ENCODE measurements around the gene SLC7A14.

The SLC7A14 gene

DNA sequence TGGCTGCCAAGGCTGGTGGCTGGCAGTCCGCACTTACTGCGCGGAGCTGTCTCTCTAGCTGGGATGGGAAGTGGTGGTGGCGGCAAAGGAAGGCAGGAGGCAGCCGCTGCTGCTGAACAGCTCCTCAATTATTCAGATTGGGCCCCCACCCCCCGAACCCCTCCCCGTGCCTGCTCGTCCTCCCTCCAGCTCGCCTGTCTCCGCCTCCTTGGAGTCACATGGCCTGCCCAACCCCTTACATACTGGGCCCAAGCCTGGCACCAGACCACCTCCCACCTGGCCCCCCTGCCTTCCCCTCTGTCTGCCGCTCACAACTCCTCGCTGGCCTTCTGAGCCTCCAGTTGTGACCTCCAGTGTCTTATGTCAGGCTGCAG, at the start of gene SLC7A14:
Gene SLC7A14, minus strand, starts transcription at position 139 of the 374 bp plus-strand sequence. CDS start 59,139 bp downstream, outside the sequence.
- Histone ChIP-seq H2AFZ (ENCODE audit: low read depth, low read length) (no peak within 1 kb of the TSS), H3K9ac (ENCODE audit: low read length) (no peak within 1 kb of the TSS), H4K20me1 (ENCODE audit: insufficient read depth, low read length) (no peaks in the 10 kb centered on the region)

DNA sequence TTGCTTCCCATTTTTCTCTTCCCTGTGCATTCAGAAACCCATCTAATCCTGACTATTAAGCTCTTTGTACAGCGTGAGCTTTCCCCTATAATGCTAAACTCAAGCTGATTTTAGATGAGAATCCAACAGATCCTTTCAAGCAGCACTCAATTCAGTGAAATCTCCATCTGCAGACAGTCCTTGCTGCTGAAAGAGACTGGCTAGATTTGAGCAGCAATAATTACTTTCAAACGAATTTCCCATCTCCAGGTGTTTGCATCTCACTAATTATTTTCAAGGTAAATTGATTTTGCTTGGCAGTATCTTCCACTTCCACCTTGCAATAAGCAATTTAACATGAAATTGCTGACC, 49.5 kb upstream of the SLC7A14 start:
- peaks cover 88% of the 10 kb centered on the region for H3K27me3 ChIP-seq (ENCODE audit: low read depth, low read length)
- H3K79me2 ChIP-seq (ENCODE audit: low read length) = no peaks in the 10 kb centered on the region
- H3K9me3 ChIP-seq (ENCODE audit: insufficient read depth, low read length) = no peaks in the 10 kb centered on the region
- H2AFZ ChIP-seq (ENCODE audit: low read depth, low read length) = no peak overlapping the region
- no peak overlapping the region for H3K27ac ChIP-seq (ENCODE audit: low read length)
- H3K9ac ChIP-seq (ENCODE audit: low read length) = no peak overlapping the region
- no peak for TF ChIP-seq EZH2phosphoT487 (IDR thresholded peaks at IDR 0.05; ENCODE audit: low read depth)
- TF ChIP-seq, protein P1, sequence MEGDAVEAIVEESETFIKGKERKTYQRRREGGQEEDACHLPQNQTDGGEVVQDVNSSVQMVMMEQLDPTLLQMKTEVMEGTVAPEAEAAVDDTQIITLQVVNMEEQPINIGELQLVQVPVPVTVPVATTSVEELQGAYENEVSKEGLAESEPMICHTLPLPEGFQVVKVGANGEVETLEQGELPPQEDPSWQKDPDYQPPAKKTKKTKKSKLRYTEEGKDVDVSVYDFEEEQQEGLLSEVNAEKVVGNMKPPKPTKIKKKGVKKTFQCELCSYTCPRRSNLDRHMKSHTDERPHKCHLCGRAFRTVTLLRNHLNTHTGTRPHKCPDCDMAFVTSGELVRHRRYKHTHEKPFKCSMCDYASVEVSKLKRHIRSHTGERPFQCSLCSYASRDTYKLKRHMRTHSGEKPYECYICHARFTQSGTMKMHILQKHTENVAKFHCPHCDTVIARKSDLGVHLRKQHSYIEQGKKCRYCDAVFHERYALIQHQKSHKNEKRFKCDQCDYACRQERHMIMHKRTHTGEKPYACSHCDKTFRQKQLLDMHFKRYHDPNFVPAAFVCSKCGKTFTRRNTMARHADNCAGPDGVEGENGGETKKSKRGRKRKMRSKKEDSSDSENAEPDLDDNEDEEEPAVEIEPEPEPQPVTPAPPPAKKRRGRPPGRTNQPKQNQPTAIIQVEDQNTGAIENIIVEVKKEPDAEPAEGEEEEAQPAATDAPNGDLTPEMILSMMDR (IDR thresholded peaks at IDR 0.05; ENCODE audit: low read depth, low read length) = no peak
- H3K4me1 ChIP-seq (ENCODE audit: low read length) = peaks cover 35% of the 10 kb centered on the region
- peaks cover 81% of the 10 kb centered on the region for H4K20me1 ChIP-seq (ENCODE audit: insufficient read depth, low read length)
- peak overlapping the region; percentile 40; the same call in 1 of the 2 replicates for H3K4me2 ChIP-seq (ENCODE audit: low read length)
- H3K36me3 ChIP-seq (replicated peaks; ENCODE audit: low read depth, low read length) = no peaks in the 10 kb centered on the region
- no peak overlapping the region for H3K4me3 ChIP-seq (ENCODE audit: low read length)

More for the DNA sequence above, at the start of gene SLC7A14:
- Histone ChIP-seq H3K4me3 (ENCODE audit: low read length) (no peak within 1 kb of the TSS), H3K27ac (ENCODE audit: low read length) (no peak within 1 kb of the TSS), H3K9me3 (ENCODE audit: insufficient read depth, low read length) (no peaks in the 10 kb centered on the region), H3K27me3 (ENCODE audit: low read depth, low read length) (peaks cover 75% of the 10 kb centered on the region), H3K36me3 (replicated peaks; ENCODE audit: low read depth, low read length) (no peaks in the 10 kb centered on the region), H3K4me2 (ENCODE audit: low read length) (no peak within 1 kb of the TSS), H3K4me1 (ENCODE audit: low read length) (no peaks in the 10 kb centered on the region), H3K79me2 (ENCODE audit: low read length) (no peaks in the 10 kb centered on the region)
- TF ChIP-seq EZH2phosphoT487 (IDR thresholded peaks at IDR 0.05; ENCODE audit: low read depth) = no peak
- TF ChIP-seq, protein P1 (IDR thresholded peaks at IDR 0.05; ENCODE audit: low read depth, low read length) = no peak

DNA sequence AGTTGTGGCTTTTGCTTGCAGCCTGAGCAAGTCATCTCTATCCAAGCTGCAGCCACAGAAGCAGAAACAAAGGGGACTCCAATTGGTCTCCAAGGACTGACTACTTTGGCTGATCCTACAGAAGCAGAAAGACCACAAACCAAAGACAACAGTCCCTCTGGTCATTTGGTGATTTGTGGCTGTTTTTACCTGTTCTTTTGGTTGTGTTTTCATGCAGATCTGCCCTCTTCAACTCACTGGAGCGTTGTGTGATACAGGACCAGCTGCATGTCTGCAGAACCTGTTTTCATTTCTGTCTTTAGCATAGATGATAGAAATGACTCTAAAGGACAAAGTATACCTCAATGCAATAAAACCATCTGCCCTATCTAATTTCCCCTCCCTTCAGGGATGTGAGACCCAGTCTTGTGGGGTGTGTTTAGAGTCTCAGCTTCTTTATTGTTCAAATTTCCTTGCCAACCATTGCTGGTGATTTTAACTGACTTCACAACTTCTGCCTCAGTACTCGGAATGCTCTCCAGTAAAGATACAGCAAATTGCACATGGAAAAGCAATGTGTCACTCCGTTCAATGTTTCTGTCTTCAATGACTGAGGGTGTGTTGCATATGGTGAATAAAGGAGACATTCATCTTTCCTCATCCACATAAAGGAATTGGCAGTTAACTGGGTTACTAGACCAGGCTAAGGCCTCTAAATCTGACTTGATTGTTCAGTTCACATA, 48.9 kb upstream of the SLC7A14 start:
- TF ChIP-seq EZH2phosphoT487 (IDR thresholded peaks at IDR 0.05; ENCODE audit: low read depth) = peak; percentile 87; the same call in 1 of the 2 replicates
- TF ChIP-seq, protein P1 (IDR thresholded peaks at IDR 0.05; ENCODE audit: low read depth, low read length) = no peak
- peaks cover 81% of the 10 kb centered on the region for H4K20me1 ChIP-seq (ENCODE audit: insufficient read depth, low read length)

GRCh38 chr3:170633573-170633972, 47.7 kb upstream of the SLC7A14 start:
- no peak overlapping the region for H3K4me3 ChIP-seq (ENCODE audit: low read length)
- TF ChIP-seq EZH2phosphoT487 (IDR thresholded peaks at IDR 0.05; ENCODE audit: low read depth) = no peak
- TF ChIP-seq, protein P1 (IDR thresholded peaks at IDR 0.05; ENCODE audit: low read depth, low read length) = no peak
- H3K9ac ChIP-seq (ENCODE audit: low read length) = no peak overlapping the region
- H3K9me3 ChIP-seq (ENCODE audit: insufficient read depth, low read length) = no peaks in the 10 kb centered on the region
- H4K20me1 ChIP-seq (ENCODE audit: insufficient read depth, low read length) = peaks cover 84% of the 10 kb centered on the region
- peaks cover 88% of the 10 kb centered on the region for H3K27me3 ChIP-seq (ENCODE audit: low read depth, low read length)
- H3K27ac ChIP-seq (ENCODE audit: low read length) = no peak overlapping the region
- H2AFZ ChIP-seq (ENCODE audit: low read depth, low read length) = no peak overlapping the region
- H3K4me1 ChIP-seq (ENCODE audit: low read length) = peaks cover 35% of the 10 kb centered on the region
- H3K4me2 ChIP-seq (ENCODE audit: low read length) = peak overlapping the region; percentile 20; the same call in 1 of the 2 replicates
- H3K79me2 ChIP-seq (ENCODE audit: low read length) = no peaks in the 10 kb centered on the region
- H3K36me3 ChIP-seq (replicated peaks; ENCODE audit: low read depth, low read length) = no peaks in the 10 kb centered on the region

More for the DNA sequence above, 48.9 kb upstream of the SLC7A14 start:
- peak overlapping the region; percentile 40 for H3K4me2 ChIP-seq (ENCODE audit: low read length)
- H3K9ac ChIP-seq (ENCODE audit: low read length) = no peak overlapping the region
- H3K36me3 ChIP-seq (replicated peaks; ENCODE audit: low read depth, low read length) = no peaks in the 10 kb centered on the region
- peaks cover 88% of the 10 kb centered on the region for H3K27me3 ChIP-seq (ENCODE audit: low read depth, low read length)
- H3K4me1 ChIP-seq (ENCODE audit: low read length) = peaks cover 35% of the 10 kb centered on the region
- no peak overlapping the region for H2AFZ ChIP-seq (ENCODE audit: low read depth, low read length)
- H3K9me3 ChIP-seq (ENCODE audit: insufficient read depth, low read length) = no peaks in the 10 kb centered on the region
- H3K79me2 ChIP-seq (ENCODE audit: low read length) = no peaks in the 10 kb centered on the region
- 0 out of 2 replicates have a peak overlapping the region, but pooled peaks have one; percentile 12 for H3K4me3 ChIP-seq (ENCODE audit: low read length)
- H3K27ac ChIP-seq (ENCODE audit: low read length) = no peak overlapping the region

Data from OCI-LY3 (cell line).